ENCODE data around the gene PXDC1.
"Not testable (repeated sequence)": the region's sequence is repeated elsewhere in the genome, so short reads cannot be mapped to it uniquely, and the experiment has no call there.

Gene PXDC1

DNA sequence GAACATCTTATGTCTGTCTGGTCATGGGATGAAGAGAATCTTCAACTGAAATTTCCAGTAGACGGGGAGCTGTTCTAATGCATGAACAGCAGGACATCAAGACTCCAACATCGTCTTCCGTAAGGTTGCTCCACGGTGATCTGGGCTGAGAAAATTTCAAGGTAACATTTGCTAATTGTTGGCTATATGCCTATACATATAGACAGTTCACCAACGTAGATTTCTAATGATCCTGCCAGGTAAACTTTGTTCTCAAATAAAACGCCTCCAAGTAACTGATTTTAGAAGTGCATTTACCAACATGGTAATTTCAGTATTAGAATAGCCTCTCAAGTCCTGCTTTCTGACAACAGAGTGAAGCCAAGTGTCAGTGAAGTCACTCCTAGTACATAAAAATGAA, 11.3 kb upstream of the PXDC1 start:
- DNase-seq (ENCODE audit: low read depth, low spot score) = no peak

DNA sequence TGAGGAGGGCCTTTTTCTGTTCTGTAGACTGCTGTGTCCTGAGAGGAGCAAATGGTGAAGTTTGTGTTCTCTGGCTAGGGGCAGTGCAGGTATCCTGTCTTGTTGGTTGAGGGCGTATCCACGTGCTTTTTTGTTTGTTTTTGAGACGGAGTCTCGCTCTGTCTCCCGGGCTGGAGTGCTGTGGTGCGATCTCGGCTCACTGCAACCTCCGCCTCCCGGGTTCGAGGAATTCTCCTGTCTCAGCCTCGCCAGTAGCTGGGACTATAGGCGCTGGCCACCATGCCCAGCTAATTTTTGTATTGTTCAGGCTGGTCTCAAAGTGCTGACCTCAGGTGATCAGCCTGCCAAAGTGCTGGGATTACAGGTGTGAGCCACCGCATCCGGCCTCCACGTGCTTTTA, 10.8 kb upstream of the PXDC1 start:
- DNase-seq (ENCODE audit: low read depth, low spot score) = no peak

DNA sequence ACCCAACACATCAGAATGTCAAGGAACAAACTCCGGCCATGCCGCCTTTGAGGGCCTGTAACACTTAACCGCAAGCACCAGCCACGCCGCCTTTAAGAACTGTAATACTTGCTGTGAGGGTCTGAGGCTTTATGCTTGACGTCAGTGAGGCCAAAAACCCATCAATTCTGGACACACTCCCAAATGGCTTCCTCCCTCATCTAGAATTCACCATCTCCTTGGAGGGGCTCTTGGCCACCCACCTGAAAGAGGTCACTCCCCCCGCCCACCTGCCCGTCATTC, 10.4 kb upstream of the PXDC1 start:
- no peak for DNase-seq (ENCODE audit: low read depth, low spot score)

DNA sequence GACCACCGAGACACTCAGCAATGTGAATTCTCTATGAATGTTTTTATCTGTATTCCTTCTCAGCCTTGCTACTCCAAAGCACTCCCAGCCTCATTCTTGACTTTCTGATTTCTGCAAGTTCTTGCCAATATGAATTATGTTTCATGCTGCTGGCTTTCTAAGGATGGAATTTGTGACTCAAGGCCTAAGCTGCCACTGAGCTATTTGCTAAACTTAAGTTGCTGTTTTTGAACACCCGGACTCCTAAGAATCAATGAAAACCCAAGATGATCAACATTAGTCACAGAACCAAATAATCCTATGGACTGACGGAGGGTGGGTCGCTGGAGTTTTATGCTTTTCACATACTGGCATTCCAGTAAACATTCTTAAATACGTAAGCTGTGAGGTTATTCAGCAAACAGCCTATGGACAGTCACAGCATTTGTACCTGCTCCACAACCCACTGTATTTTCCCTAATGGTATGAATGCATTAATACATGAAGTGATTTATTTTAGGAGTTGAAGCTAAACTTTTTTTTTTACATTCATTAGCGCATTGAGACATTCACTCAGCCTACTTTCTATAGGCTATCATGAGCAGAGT, 8.2 kb upstream of the PXDC1 start:
- no peak for DNase-seq (ENCODE audit: low read depth, low spot score)

DNA sequence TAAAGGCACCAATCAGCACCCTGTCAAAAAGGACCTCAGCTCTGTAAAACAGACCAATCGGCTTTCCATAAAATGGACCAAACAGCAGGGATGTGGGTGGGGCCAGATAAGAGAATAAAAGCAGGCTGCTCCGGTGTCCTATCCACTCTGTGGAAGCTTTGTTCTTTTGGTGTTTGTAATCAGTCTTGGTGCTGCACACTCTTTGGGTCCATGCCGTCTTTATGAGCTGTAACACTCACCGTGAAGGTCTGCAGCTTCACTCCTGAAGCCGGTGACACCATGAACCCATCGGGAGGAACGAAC, 7.3 kb upstream of the PXDC1 start:
- DNase-seq (ENCODE audit: low read depth, low spot score) = no peak

DNA sequence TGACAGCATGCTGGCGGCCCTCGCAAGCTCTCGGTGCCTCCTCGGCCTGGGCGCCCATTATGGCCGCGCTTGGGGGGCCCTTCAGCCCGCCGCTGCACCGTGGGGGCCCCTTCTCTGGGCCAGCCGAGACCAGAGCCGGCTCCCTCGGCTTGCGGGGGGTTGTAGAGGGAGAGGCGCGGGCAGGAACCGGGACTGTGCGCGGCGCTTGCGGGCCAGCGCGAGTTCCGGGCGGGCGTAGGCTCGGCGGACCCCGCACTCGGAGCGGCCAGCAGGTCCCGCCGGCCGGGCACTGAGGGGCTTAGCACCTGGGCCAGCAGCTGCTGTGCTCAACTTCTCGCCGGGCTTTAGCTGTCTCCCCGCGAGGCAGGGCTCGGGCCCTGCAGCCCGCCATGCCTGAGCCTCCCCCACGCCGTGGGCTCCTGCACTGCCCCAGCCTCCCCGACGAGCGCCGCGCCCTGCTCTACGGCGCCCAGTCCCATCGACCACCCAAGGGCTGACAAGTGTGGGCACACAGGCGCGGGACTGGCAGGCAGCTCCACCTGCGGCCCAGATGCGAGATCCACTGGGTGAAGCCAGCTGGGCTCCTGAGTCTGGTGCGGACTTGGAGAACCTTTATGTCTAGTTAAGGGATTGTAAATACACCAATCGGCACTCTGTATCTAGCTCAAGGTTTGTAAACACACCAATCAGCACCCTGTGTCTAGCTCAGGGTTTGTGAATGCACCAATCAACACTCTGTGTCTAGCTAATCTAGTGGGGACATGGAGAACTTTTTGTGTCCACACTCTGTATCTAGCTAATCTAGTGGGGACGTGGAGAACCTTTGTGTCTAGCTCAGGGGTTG, 6.7 kb upstream of the PXDC1 start:
- not testable (repeated sequence) for DNase-seq (ENCODE audit: low read depth, low spot score)

DNA sequence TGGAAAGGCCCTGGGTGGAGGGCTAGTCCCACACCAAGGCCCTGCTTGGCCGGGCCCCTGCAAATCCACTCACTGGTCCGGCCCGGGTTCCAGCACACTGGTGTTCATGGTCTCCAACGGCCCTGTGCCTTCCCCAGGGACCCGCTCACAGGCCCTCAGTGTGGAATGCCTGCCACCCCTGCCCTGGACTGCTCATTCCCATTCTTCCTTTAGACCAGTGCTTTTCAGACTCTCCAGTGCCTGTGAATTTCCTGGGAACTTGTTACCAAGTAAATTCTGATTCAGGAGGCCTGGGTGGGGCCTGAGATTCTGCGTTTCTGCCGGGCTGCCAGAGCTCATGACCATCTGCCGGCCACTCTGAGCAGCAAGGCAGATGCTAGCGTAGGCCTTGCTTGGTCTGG, 5.7 kb upstream of the PXDC1 start:
- DNase-seq (ENCODE audit: low read depth, low spot score) = no peak

DNA sequence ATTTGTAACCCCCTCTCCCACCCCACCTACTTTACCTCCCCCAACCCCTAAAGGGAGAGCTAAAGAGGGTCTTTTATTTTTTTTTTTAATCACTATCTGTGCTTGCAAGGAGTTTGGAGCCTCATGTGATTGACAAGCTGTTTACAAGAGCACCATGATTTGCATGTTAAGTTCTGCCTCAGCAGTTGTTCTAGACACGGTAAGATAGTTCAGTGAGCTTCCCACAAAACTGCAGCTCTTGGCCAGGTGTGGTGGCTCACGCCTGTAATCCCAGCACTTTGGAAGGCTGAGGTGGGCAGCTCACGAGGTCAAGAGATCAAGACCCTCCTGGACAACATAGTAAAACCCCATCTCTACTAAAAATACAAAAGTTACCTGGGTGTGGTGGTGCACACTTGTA, 5.0 kb upstream of the PXDC1 start:
- DNase-seq (ENCODE audit: low read depth, low spot score) = no peak

DNA sequence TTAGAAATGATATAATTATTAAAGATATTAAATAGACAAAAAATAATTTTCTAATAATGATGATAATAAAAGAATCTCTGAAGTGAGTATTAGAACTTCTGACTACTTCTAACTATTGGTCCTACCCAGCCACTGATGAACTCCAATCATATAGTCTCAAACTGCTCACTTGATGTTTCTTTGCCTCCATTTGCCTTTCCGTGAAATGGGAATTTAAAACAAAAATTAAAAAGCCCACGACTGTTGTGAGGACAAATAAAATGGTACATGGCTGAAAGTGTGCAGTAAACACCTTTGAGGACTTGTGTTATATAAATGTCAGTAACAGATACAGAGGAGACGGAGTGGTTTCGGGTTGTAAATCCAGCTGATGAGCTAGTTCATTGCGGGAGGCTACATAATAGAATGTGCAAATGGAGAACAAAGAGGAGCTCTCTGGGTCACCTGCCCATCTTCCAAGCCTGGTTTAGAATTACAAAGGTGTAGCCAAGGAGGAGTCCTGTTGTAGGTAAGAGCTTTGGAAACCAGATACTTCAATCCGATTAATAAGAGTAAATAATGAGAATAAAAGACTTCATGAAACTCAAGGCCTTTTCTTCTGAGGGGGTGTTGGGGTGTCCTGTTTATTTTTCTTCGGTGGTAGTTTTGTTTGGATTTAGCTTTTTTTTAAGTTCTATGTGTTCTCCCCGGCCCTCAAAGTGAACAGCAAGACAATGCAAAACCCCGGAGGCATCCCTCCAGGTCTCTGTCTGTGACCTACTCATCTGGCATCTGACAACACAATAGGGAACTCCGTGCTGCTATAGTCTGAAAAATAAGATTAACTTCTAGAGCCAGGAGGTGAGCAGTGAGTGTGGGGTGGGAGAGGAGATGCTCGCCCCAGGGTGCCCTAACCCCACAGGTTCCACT, 4.4 kb upstream of the PXDC1 start:
- no peak for DNase-seq (ENCODE audit: low read depth, low spot score)

DNA sequence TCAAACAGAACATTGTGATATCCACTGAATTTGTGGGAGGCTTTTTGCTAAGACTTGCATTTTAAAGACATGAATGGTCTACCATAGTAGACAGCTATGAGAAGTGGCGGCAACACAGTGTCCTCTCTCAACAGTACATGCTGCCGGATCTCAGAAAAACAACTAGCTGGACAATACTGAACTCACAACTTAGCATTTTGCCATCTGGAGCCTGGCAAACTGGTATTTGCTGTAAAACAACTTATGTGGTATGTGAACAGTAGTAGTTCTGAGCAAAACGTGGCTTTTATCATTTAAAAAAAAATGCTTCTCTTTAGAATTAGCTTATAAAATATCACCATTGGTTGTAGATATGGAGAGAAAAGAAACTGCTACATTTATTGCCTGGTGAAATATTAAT, 3.3 kb upstream of the PXDC1 start:
- DNase-seq (ENCODE audit: low read depth, low spot score) = no peak

DNA sequence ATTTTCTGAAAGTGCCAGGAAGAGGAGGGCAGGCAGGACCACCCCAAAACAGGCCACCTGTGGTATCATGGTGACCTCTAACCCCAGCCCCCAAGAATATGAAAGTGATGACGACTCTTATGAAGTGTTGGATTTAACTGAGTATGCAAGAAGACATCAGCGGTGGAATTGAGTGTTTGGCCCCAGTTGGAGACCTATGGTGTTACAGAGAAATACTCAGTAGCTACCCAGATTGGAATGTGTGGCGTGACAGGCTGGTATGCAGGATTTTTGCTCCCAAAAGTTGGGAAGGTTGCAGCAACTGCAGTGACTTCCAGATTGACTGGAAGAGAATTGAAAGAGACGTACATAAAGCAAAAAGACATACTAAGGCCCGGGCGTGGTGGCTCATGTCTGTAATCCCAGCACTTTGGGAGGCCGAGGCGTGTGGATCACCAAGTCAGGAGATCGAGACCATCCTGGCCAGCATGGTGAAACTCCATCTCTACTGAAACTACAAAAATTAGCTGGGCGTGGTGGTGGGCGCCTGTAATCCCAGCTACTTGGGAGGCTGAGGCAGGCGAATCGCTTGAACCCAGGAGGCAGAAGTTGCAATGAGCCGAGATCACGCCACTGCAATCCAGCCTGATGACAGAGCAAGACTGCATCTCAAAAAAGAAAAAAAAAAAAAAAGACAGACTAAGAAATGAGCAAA, 2.7 kb upstream of the PXDC1 start:
- not testable (repeated sequence) for DNase-seq (ENCODE audit: low read depth, low spot score)

DNA sequence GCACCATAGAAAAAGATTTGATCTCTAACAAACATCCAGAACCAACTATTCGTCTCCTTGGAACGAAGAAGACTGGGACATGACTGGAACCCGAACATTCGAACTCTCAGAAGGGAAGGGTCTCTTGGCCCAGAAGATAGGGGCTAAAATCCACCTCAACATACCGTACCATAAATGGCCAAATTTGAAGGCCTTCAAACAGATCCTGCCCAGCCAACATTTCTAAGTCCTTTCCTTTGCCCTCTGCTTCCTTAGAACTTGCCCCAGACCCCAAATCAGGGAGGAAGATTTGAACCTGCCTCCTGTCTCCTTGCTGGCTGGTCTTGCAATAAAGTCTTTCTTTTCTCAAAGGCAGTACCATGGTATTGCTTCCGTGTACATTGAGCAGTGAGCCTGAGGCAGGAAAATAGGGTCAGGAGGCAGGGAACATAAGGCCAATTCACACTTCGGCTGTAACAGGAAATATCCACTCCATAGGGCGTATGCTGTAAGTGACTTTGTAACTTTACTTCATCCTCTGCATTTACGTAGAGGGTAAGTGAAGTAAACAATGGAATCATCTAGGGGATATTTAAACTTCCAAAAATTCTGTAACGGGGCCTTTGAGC, 1.8 kb upstream of the PXDC1 start:
- DNase-seq (ENCODE audit: low read depth, low spot score) = no peak

DNA sequence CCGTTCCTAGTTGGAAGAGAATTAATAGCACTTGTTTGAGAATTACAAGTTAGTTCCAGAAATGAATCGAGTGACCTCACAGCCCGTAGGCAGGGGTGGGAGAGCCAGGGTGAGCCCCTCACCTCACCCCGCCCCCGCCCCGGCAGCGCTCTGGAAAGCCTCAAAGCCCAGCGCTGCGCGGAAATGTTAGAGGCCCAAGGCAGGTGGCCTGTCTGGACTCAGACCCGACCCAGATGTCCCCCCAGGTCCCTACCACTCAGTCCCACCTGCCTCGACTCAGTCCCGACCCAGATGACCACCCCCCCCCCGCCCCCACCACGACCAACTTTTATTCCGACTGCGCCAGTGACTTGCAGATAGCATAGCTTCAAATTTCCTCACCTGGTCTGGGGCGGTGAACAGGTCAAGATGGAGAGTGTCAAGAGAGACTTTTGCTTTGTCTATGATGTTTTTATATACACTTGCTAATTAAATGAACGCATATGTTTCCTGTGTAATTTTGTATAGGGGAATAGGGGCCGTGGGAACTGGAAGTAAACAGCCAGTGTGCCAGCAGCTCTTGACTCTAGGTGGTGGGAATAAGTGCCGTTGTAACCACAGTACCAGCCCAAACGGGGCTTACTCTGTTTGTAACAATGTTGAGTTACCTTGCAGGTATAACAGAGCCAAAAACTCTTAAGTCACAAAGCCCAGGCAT, 1.2 kb upstream of the PXDC1 start:
- DNase-seq (ENCODE audit: low read depth, low spot score) = no peak

DNA sequence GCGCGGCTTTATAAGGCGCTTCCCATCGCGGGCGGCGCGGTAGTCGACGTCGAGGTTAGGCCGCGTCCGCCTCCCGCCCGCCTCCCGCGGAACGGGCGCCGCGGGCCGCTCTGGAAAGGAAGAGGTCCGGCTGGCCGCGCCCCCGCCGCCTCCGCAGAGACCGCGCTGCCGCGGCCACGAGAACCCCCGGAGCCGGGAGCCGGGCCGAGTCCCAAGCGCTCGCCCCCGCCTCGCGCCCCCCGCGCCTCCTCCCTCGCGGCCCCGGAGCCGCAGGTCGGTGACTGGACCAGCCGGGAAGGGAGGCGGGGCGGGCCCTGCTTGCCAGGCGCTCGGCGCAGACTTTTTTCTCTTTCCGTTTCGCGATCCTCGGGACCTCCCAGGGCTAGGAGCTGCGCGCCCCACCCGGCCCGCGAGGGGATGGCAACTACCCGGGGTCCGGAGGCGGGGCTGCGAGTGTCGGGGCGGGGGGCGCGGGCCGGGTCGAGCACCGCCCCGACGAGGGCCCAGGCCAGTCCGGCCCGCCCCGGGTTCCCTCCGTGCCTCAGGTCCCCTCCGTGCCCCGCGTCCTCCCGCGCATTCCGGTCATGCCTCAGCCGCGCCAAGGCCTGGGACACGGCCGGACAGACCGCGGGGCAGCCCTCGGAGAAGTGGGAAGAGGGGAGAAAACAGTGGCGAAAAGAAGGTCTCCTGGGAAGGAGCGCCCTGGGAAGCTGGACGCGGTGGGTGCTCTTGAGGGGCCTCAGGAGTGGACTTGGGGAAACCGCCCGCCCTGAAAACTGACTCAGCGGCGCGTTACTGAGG, 417 bp upstream of the PXDC1 start:
- DNase-seq (ENCODE audit: low read depth, low spot score) = no peak

DNA sequence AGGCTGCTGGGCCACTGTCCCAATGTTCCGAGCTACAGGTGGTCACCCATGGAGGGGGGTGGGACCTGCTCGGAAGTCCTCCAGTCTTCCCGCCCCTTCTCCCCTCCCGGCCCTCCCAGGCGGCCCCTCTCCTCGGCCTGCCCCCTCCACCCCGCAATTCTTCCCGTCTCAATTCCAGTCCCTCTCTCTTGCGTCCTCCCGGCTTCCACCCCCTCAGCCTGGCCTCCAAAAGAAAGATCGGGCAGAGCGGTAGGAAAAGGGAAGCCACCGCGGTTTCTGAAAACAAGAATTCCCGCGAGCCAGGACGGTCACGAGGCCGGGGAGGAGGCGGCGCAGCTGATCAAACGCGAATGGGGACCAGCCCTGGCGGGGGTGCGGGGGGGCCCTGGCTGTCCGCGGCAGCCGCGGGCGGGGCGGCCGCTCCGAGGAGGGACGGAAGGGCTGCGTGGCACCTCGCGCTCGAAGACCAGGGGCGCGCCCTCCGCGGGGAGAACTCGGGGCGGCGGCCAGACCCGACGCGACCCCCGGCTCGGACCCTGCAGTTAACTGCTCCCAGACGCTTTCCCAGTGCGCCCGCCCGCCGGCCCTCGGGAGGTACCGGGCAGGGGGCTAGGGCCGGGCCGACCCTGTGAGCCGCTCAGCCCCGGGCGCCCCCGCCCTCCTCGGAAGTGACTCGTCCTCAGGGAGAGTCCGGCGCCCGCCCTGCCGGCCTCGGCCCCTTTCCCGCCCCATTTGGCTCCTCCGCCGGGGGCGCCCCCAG, 1.0 kb downstream of the PXDC1 start:
- DNase-seq (ENCODE audit: low read depth, low spot score) = no peak

DNA sequence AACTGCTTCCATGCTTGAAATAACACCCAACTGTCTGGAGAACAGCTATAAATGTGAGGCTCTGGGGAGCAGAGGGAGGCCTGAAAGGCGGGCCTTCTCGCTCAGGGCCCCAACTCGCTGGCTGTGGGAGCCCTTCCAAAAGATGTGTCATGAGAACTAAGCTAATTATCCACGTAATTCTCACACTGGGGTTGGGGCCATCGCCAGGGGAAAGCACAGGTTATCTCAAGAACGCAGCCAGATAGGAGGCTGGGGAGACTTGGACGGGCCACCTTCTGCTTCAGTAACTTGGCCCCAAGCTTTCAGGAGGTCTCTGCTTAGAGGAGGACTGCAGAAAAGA, 1.6 kb downstream of the PXDC1 start:
- DNase-seq (ENCODE audit: low read depth, low spot score) = no peak

DNA sequence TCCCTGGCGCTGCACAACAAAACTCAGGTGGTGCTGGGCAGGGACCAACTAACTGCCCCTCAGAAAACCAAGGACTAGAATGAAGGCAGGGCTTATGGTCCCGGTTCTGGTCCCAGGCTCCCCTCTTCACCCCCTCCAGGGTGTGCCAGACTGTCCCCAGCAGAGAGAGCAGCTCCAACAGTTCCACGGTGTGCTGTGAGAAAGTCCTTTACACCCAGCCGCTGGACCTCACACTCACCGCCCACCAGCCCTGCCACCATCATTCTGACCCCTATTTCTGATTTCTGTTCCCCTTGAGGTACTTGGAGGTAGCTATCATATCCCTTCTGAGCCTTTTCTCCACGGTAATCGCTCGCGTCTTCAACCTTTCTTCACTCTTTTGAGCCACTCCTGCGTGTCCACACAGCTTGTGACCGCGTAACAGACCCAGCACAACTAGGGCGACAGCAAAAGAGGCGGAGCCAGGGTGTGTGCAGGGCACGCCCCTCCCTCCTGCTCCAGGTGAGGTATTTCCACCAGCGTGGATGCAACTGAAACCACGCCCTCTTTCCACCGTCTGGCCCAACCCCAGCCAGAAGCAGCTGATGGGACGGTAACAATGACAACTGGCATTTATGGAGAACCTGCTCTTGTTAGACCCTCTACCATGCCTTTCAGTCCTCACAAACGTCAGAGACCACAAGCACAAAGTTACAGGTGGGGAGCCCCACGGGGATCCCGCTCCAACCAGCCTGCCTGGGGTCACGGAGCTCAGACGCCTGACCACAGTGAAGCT, 2.3 kb downstream of the PXDC1 start:
- DNase-seq (ENCODE audit: low read depth, low spot score) = no peak

DNA sequence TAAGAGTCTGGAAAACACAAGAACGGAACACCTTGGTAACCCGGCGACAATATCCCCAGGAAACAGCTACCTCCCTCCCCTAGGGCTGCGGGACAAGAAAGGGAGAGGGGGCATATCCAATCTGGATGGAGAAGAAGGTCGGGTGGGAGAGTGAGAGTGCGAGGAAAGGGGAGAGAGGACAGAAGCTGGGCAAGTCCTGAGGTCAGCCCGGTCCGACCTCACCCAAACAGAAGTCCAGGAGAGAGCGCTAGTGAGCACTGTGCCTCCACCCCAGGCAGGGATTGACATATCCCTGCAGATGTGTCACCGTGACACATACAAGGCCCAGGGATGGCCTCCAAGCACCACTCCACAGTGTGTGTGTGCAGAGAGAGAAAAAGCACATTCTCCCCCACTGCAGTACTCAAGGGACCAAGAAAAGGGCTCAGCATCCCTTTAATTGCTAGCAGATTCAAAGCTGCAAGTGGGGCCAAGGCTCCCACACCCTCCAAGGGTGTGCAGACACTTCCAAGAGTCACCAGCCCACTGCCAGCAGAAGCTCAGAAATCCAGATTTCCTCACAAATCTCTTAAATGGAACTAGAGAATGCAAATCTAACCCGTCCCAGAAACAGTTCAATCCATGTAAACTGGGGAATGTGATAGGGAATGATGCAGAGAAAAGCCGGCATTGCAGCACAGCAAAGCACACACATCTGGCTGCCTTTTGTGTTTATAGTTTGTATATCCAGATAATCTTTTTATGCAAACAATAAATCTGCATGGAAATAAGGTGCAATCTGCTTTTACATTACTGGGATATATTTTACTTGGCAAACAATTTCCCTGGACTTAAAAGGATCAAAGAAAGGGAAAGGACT, 3.1 kb downstream of the PXDC1 start:
- no peak for DNase-seq (ENCODE audit: low read depth, low spot score)
